Left ventricle myocardium inferior (tissue), 1 donor: ENCODE data around the gene ATP1A1. TPM values are rescaled to one million over a fixed set of nuclear protein-coding genes. Genes with fewer than 3 reads are reported as not detected.

Experiments used
- DNase-seq: peaks from one replicate; pipeline ENCODE4 v3.0.0-alpha.2; 2020
- H3K27ac ChIP-seq: fragments of 200-600 bp; replicated peaks from 2 replicates; pipeline ENCODE4 v1.8.0; 2021
- H3K27me3 ChIP-seq: fragments of 200-600 bp; 2 replicates; pipeline ENCODE4 v1.8.0; 2021; ENCODE audit warnings: low read depth
- H3K36me3 ChIP-seq: fragments of 200-600 bp; 2 replicates; pipeline ENCODE4 v1.8.0; 2021
- H3K4me1 ChIP-seq: fragments of 200-600 bp; 2 replicates; pipeline ENCODE4 v1.8.0; 2021
- H3K4me3 ChIP-seq: fragments of 200-600 bp; 2 replicates; pipeline ENCODE4 v1.8.0; 2021; ENCODE audit warnings: mild to moderate bottlenecking, moderate library complexity
- H3K9me3 ChIP-seq: fragments of 200-600 bp; replicated peaks from 2 replicates; pipeline ENCODE4 v1.8.0; 2021
- CTCF ChIP-seq: fragments of 200-600 bp; IDR thresholded peaks from 2 replicates; pipeline ENCODE4 v1.8.0; 2021; ENCODE audit warnings: antibody characterized with exemption, mild to moderate bottlenecking, borderline replicate concordance
- intact Hi-C: fragments of 100-400 bp; cut with micrococcal nuclease; formaldehyde crosslinking; loops from one replicate; pipeline ENCODE4 v1.11.0; 2022
- total RNA-seq: library from RNA; stranded (reverse); fragmentation: NEBNext Ultra II Directional; extraction: Animal tissue kit (Norgen Biotek cat#: 25700); gene quantifications from one replicate; pipeline ENCODE4 v1.2.1, GENCODE V29; 2021
- donor health status: DM: no; HTN: yes; CAD: no; lungs with severe emphysema.

Gene ATP1A1
- total RNA-seq, 1 donor from 2014 or later: 230 TPM

GRCh38 chr1:116351914-116352313, 21.1 kb upstream of the ATP1A1 start:
- no peaks in the 10 kb centered on the region for H3K27me3 ChIP-seq
- H3K4me1 ChIP-seq: peaks cover 10% of the 10 kb centered on the region
- no peak for DNase-seq
- intact Hi-C loops: no loop called here
- no peaks in the 10 kb centered on the region for H3K9me3 ChIP-seq
- no peaks in the 10 kb centered on the region for H3K36me3 ChIP-seq
- TF ChIP-seq CTCF: no peak
- no peak overlapping the region for H3K27ac ChIP-seq
- no peak overlapping the region for H3K4me3 ChIP-seq

GRCh38 chr1:116352349-116352813, 20.7 kb upstream of the ATP1A1 start:
- H3K27me3 ChIP-seq: no peaks in the 10 kb centered on the region
- no peaks in the 10 kb centered on the region for H3K9me3 ChIP-seq
- no peak overlapping the region for H3K27ac ChIP-seq
- DNase-seq: no peak
- H3K4me3 ChIP-seq: no peak overlapping the region
- no peaks in the 10 kb centered on the region for H3K36me3 ChIP-seq
- peaks cover 5% of the 10 kb centered on the region for H3K4me1 ChIP-seq
- intact Hi-C loops: no loop called here
- TF ChIP-seq CTCF: no peak

- Histone ChIP-seq H3K36me3 (no peaks in the 10 kb centered on the region), H3K27ac (no peak overlapping the region), H3K4me1 (no peaks in the 10 kb centered on the region), H3K27me3 (no peaks in the 10 kb centered on the region), H3K9me3 (no peaks in the 10 kb centered on the region), H3K4me3 (no peak overlapping the region)
- no peak for TF ChIP-seq CTCF
- intact Hi-C loops: no loop called here
- no peak for DNase-seq
Observed at GRCh38 chr1:116353155-116353554, 19.9 kb upstream of the ATP1A1 start.

GRCh38 chr1:116356067-116356466, 17.0 kb upstream of the ATP1A1 start:
- DNase-seq: no peak
- Histone ChIP-seq H3K27ac (no peak overlapping the region), H3K4me3 (no peak overlapping the region), H3K4me1 (peaks cover 2% of the 10 kb centered on the region), H3K36me3 (no peaks in the 10 kb centered on the region), H3K27me3 (no peaks in the 10 kb centered on the region), H3K9me3 (no peaks in the 10 kb centered on the region)
- TF ChIP-seq CTCF: no peak
- intact Hi-C loops: no loop called here

GRCh38 chr1:116356673-116357072, 16.4 kb upstream of the ATP1A1 start:
- Histone ChIP-seq H3K27me3 (no peaks in the 10 kb centered on the region), H3K9me3 (no peaks in the 10 kb centered on the region), H3K36me3 (no peaks in the 10 kb centered on the region), H3K4me3 (no peak overlapping the region), H3K4me1 (peaks cover 8% of the 10 kb centered on the region), H3K27ac (no peak overlapping the region)
- no peak for DNase-seq
- intact Hi-C loops: no loop called here
- TF ChIP-seq CTCF: no peak

GRCh38 chr1:116357487-116357886, 15.6 kb upstream of the ATP1A1 start:
- no peak for TF ChIP-seq CTCF
- H3K9me3 ChIP-seq: no peaks in the 10 kb centered on the region
- peaks cover 9% of the 10 kb centered on the region for H3K4me1 ChIP-seq
- H3K4me3 ChIP-seq: no peak overlapping the region
- no peaks in the 10 kb centered on the region for H3K36me3 ChIP-seq
- H3K27ac ChIP-seq: no peak overlapping the region
- intact Hi-C loops: no loop called here
- no peaks in the 10 kb centered on the region for H3K27me3 ChIP-seq
- no peak for DNase-seq
